K562 (cell line): ENCODE data around the gene COL16A1. TPM values are rescaled to one million over a fixed set of nuclear protein-coding genes. Genes with fewer than 3 reads are reported as not detected.
A peak's percentile ranks its signal among the peaks of the same experiment; 100 is the strongest.

Experiments used
- ATAC-seq: fragments of 200-7000 bp; cut with Tn5 transposase; 3 replicates; pipeline ENCODE4 v1.9.1; 2020; ENCODE audit warnings: moderate library complexity
- BruUV-seq: library from RNA; stranded (reverse); fragments of 400-500 nt; replicated peaks from 2 replicates; lab custom pipeline; 2021; lab: Mats Ljungman, UMichigan
- CTCF ChIA-PET: fragments of 300-600 bp; formaldehyde crosslinking; extraction: SDS; loops from one replicate; lab custom pipeline; 2021; ENCODE audit warnings: low intra/inter-chr PET ratio; lab: Yijun Ruan, JAX
- POLR2A ChIA-PET: fragments of 300-600, 350-650 bp; sonication (Branson Sonifier 250); formaldehyde crosslinking; extraction: SDS; loops from one replicate; lab custom pipeline; 2021; ENCODE audit warnings: antibody characterized with exemption, inconsistent platforms; lab: Yijun Ruan, JAX
- DNase-seq, 4 experiments: peaks; one replicate each; pipeline versions ENCODE4 v3.0.0 to v3.0.0-alpha.2; 2011 to 2018; ENCODE audit warnings: low spot score in 3 of 4, mixed read lengths in 3 of 4; ENCODE audit errors: extremely low read depth in 1 of 4
- FAIRE-seq: peaks from 2 replicates; lab custom pipeline; 2011; peaks lifted over from hg19 to GRCh38; lab: Jason Lieb, UNC
- H2AFZ ChIP-seq: 2 replicates; pipeline ENCODE4 v1.6.0; 2011; ENCODE audit warnings: low read depth, low read length, control low read depth, inconsistent platforms
- H3K27ac ChIP-seq: fragments of 200-600 bp; 3 replicates; pipeline ENCODE4 v1.8.0; 2011; ENCODE audit warnings: low read depth, mild to moderate bottlenecking, control low read depth, inconsistent platforms, low read length, moderate library complexity, mixed read lengths; ENCODE audit errors: extremely low read depth
- H3K27me3 ChIP-seq, 2 experiments: fragments of 300-600 bp in 1 of 2; 2 replicates in 1 of 2; 3 replicates in 1 of 2; pipeline versions ENCODE4 v1.6.0 to v1.8.0; 2011; ENCODE audit warnings: inconsistent platforms in 2 of 2, low read length in 2 of 2, mild to moderate bottlenecking in 1 of 2, mixed read lengths in 1 of 2, moderate library complexity in 1 of 2; ENCODE audit not compliant: control insufficient read depth in 2 of 2, insufficient read depth in 2 of 2
- H3K36me3 ChIP-seq: fragments of 300-600 bp; 3 replicates; pipeline ENCODE4 v1.8.0; 2011; ENCODE audit warnings: mild to moderate bottlenecking, low read length, inconsistent platforms; ENCODE audit not compliant: control insufficient read depth, insufficient read depth
- H3K4me1 ChIP-seq, 2 experiments: fragments of 200-600 bp in 1 of 2; replicated peaks in 1 of 2; 2 replicates in 1 of 2; 3 replicates in 1 of 2; pipeline versions ENCODE4 v1.5.1 to v1.8.0; 2011; ENCODE audit warnings: inconsistent platforms in 2 of 2, low read length in 2 of 2, mild to moderate bottlenecking in 1 of 2, mixed read lengths in 1 of 2, moderate library complexity in 1 of 2; ENCODE audit not compliant: control insufficient read depth in 2 of 2, insufficient read depth in 2 of 2
- H3K4me2 ChIP-seq: 2 replicates; pipeline ENCODE4 v1.6.1; 2011; ENCODE audit warnings: low read length, control low read depth, inconsistent platforms, mixed read lengths; ENCODE audit not compliant: insufficient read depth
- H3K4me3 ChIP-seq: fragments of 200-600 bp; sonication (generic), shearing (Covaris generic); 2 replicates; pipeline ENCODE4 v1.5.1; 2016; ENCODE audit warnings: control low read depth, inconsistent platforms
- H3K79me2 ChIP-seq: fragments of 200-600 bp; 3 replicates; pipeline ENCODE4 v1.8.0; 2011; ENCODE audit warnings: low read length, inconsistent platforms; ENCODE audit not compliant: control insufficient read depth, insufficient read depth
- H3K9ac ChIP-seq, 2 experiments: 2 replicates each; pipeline versions ENCODE4 v1.6.0 to v1.6.1; 2011; ENCODE audit warnings: low read depth in 2 of 2, low read length in 2 of 2, control low read depth in 1 of 2, inconsistent platforms in 1 of 2, mild to moderate bottlenecking in 1 of 2, mixed read lengths in 1 of 2; ENCODE audit not compliant: insufficient read depth in 1 of 2
- H3K9me1 ChIP-seq: one replicate; pipeline ENCODE4 v1.6.0; 2011; ENCODE audit warnings: inconsistent platforms, mild to moderate bottlenecking, low read length, moderate library complexity; ENCODE audit not compliant: control insufficient read depth, insufficient read depth
- H3K9me3 ChIP-seq: replicated peaks from 2 replicates; pipeline ENCODE4 v1.5.1; 2011; ENCODE audit warnings: low read depth, low read length, inconsistent platforms; ENCODE audit not compliant: control insufficient read depth, insufficient read depth
- H4K20me1 ChIP-seq: replicated peaks from 2 replicates; pipeline ENCODE4 v1.6.1; 2011; ENCODE audit warnings: low read length, inconsistent platforms, mixed read lengths; ENCODE audit not compliant: control insufficient read depth, insufficient read depth
- KDM5B ChIP-seq: fragments of 200-600 bp; sonication (generic); IDR thresholded peaks from 2 replicates; pipeline ENCODE4 v1.6.1; 2012; ENCODE audit warnings: low read depth, mild to moderate bottlenecking, moderate library complexity, low read length, control low read depth, inconsistent platforms; ENCODE audit not compliant: insufficient replicate concordance
- NEUROD1 ChIP-seq: fragments of 150-350 bp; IDR thresholded peaks from 2 replicates; pipeline ENCODE4 v1.6.1; 2014; ENCODE audit warnings: borderline replicate concordance, low read length, low read depth; ENCODE audit not compliant: partially characterized antibody
- WGBS: fragments of 100-300 bp; shearing (Covaris generic); methylation state at CpG from one replicate; pipeline ENCODE4 v1.1.6; 2016; ENCODE audit warnings: low coverage, mixed read lengths; ENCODE audit not compliant: insufficient coverage; ENCODE audit errors: missing lambda C conversion rate; 5-methylcytosine and 5-hydroxymethylcytosine counted together
- in situ Hi-C: fragments of 300-500 bp; cut with MboI; formaldehyde crosslinking; loops from 4 replicates; pipeline ENCODE4 v1.15.0; 2018; ENCODE audit warnings: inconsistent platforms, mixed read lengths
- intact Hi-C: fragments of 100-400 bp; cut with micrococcal nuclease; formaldehyde crosslinking; loops from 2 replicates; pipeline ENCODE4 v1.14.2; 2022
- polyA plus RNA-seq, 8 experiments: library from polyadenylated mRNA; depleted of rRNA in 4 of 8; stranded (reverse) in 5 of 8; unstranded in 3 of 8; fragments of >200 nt; fragmentation: Nextera tagmentation in 2 of 8; fragmentation: Illumina TruSeq in 1 of 8; extraction: Ambion mirVana in 2 of 8; extraction: Trizol in 1 of 8; gene quantifications; 2 replicates each; pipeline versions ENCODE4 v1.2.1 to v1.2.3, GENCODE V29; 2011 to 2014; ENCODE audit warnings: inconsistent platforms in 1 of 8, missing spikeins in 1 of 8
- total RNA-seq, 7 experiments: library from RNA; depleted of rRNA in 6 of 7; stranded (reverse); fragments of >200 nt in 6 of 7; fragmentation: Illumina TruSeq in 2 of 7; extraction: Trizol in 2 of 7; gene quantifications; 2 replicates each; pipeline versions ENCODE4 v1.2.1 to v1.2.3, GENCODE V29; 2011 to 2021; ENCODE audit warnings: low replicate concordance in 1 of 7

COL16A1 gene
- total and polyA plus RNA-seq, 9 of the 15 experiments (the other 6 are each of a cell fraction or from before 2014, with no cell fraction given): 0.11 to 0.60 (median 0.11) TPM; not detected in 6

GRCh38 chr1:31744165-31744888 is 40.5 kb upstream of the COL16A1 start:
- WGBS: 59% methylated on average over 26 of the region's 28 CpGs
- TF ChIP-seq KDM5B (peak; percentile 4), NEUROD1 (no peak)
- Histone ChIP-seq H4K20me1 (peaks cover 21% of the 10 kb centered on the region; the same call in 1 of the 2 replicates), H3K4me3 (no peak overlapping the region), H3K27me3 (peaks cover 8 to 27% of the 10 kb centered on the region in 2 experiments), H3K9ac (peak overlapping the region in 1 of 2 experiments; percentile 73; a peak in 2 of 4 replicates), H3K4me2 (no peak overlapping the region), H3K9me3 (no peaks in the 10 kb centered on the region), H3K36me3 (no peaks in the 10 kb centered on the region), H3K79me2 (no peaks in the 10 kb centered on the region), H3K27ac (no peak overlapping the region), H3K9me1 (no peaks in the 10 kb centered on the region), H2AFZ (no peak overlapping the region), H3K4me1 (peaks cover 5 to 49% of the 10 kb centered on the region in 2 experiments; a peak in 4 of 5 replicates)
- BruUV-seq: no TSS peak
- intact Hi-C loops: no loop called here
- DNase-seq (no peak), ATAC-seq (no peak), FAIRE-seq (no peak)
- in situ Hi-C loops: no loop called here
- POLR2A ChIA-PET: interaction anchor here (0.7 to 1.9 kb wide), 2 partner anchors 9 to 78 kb away, joined by 3 to 6 read pairs; no protein-coding TSS in a partner anchor
- CTCF ChIA-PET: interaction anchor here (0.6 to 2.3 kb wide), 2 partner anchors 81 to 111 kb away, joined by 6 to 27 read pairs; no protein-coding TSS in a partner anchor
